Esophagus squamous epithelium (tissue), 5 donors: Measurements from ENCODE around the gene GNAL. TPM values are rescaled to one million over a fixed set of nuclear protein-coding genes. Genes with fewer than 3 reads are reported as not detected.

Experiments used
- DNase-seq: peaks from one replicate; lab custom pipeline; 2025; lab: John Stamatoyannopoulos, UW
- H3K27ac ChIP-seq, 4 donors: fragments of 200-600 bp; sonication (generic); one replicate each; pipeline ENCODE4 v1.5.1; 2016 to 2019; ENCODE audit warnings: mild to moderate bottlenecking in 1 of 4
- H3K27me3 ChIP-seq, 4 donors: fragments of 200-600 bp; sonication (generic); 1 replicate in 3 of 4; 2 replicates in 1 of 4; pipeline versions ENCODE4 v1.5.1 to v1.6.0; 2017 to 2021; ENCODE audit warnings: antibody characterized with exemption in 1 of 4
- H3K36me3 ChIP-seq, 3 donors: fragments of 200-600 bp; sonication (generic); one replicate each; pipeline ENCODE4 v1.5.1; 2016 to 2019
- H3K4me1 ChIP-seq, 3 donors: fragments of 200-600 bp; sonication (generic); one replicate each; pipeline ENCODE4 v1.5.1; 2017 to 2019
- H3K4me3 ChIP-seq, 4 donors: fragments of 200-600 bp; sonication (generic); 1 replicate in 3 of 4; 2 replicates in 1 of 4; pipeline ENCODE4 v1.5.1; 2016 to 2019; ENCODE audit warnings: mild to moderate bottlenecking in 2 of 4, moderate library complexity in 1 of 4
- H3K9me3 ChIP-seq, 3 donors: fragments of 200-600 bp; sonication (generic); one replicate each; pipeline ENCODE4 v1.5.1; 2016 to 2019
- CTCF ChIP-seq, 6 experiments: fragments of 450-650 bp in 4 of 6; fragments of 200-600 bp in 2 of 6; sonication (generic) in 2 of 6; IDR thresholded peaks; one replicate each; pipeline ENCODE4 v1.5.1; 2016 to 2019; ENCODE audit warnings: antibody characterized with exemption in 6 of 6, mild to moderate bottlenecking in 4 of 6, moderate library complexity in 4 of 6
- POLR2A ChIP-seq, 4 donors: fragments of 450-650 bp; IDR thresholded peaks; one replicate each; pipeline ENCODE4 v1.6.1; 2017; ENCODE audit warnings: antibody characterized with exemption in 4 of 4, mild to moderate bottlenecking in 4 of 4, moderate library complexity in 3 of 4
- WGBS, 2 donors: methylation state at CpG; one replicate each; pipeline ENCODE4 v1.1.5; 2018; 5-methylcytosine and 5-hydroxymethylcytosine counted together
- intact Hi-C: fragments of 100-400 bp; cut with DNase I; formaldehyde crosslinking; loops from one replicate; pipeline ENCODE4 v1.15.0; 2022
- total RNA-seq, 4 donors: library from RNA; depleted of rRNA; stranded (reverse); fragments of >200 nt; gene quantifications; one replicate each; pipeline ENCODE4 v1.1.0, GENCODE V29; 2016
- donor health status: DM: yes; HTN: yes; CAD: no.

Gene GNAL
- total RNA-seq, 4 donors from 2014 or later: 2.4 to 23.4 (median 7.0) TPM

- Histone ChIP-seq H3K36me3 (no peaks in the 10 kb centered on the region), H3K4me3 (no peak overlapping the region), H3K4me1 (no peaks in the 10 kb centered on the region), H3K9me3 (no peaks in the 10 kb centered on the region), H3K27ac (no peak overlapping the region), H3K27me3 (no peaks in the 10 kb centered on the region)
- WGBS, 2 donors: 48 to 56% methylated on average over 1 of the region's 1 CpG
- TF ChIP-seq CTCF (IDR thresholded peaks at IDR 0.05): no peak
- no peak for TF ChIP-seq POLR2A (IDR thresholded peaks at IDR 0.05)
- DNase-seq: no peak
- intact Hi-C loops: no loop called here
Observed at GRCh38 chr18:11798271-11798670, 109.2 kb downstream of the GNAL start.

GRCh38 chr18:11799066-11799465 lies 110.0 kb downstream of the GNAL start:
- H3K4me1 ChIP-seq: no peaks in the 10 kb centered on the region
- no peak overlapping the region for H3K27ac ChIP-seq
- DNase-seq: no peak
- H3K4me3 ChIP-seq: no peak overlapping the region
- no peaks in the 10 kb centered on the region for H3K27me3 ChIP-seq
- H3K9me3 ChIP-seq: no peaks in the 10 kb centered on the region
- intact Hi-C loops: no loop called here
- no peaks in the 10 kb centered on the region for H3K36me3 ChIP-seq
- WGBS, 2 donors: 84 to 95% methylated on average over 2 of the region's 2 CpGs
- TF ChIP-seq POLR2A (IDR thresholded peaks at IDR 0.05) (no peak), CTCF (IDR thresholded peaks at IDR 0.05) (no peak)

GRCh38 chr18:11800566-11801334 lies 111.7 kb downstream of the GNAL start:
- intact Hi-C loops: no loop called here
- Histone ChIP-seq H3K27me3 (no peaks in the 10 kb centered on the region), H3K4me1 (no peaks in the 10 kb centered on the region), H3K9me3 (no peaks in the 10 kb centered on the region), H3K36me3 (no peaks in the 10 kb centered on the region), H3K4me3 (no peak overlapping the region), H3K27ac (no peak overlapping the region)
- 78 to 88% methylated on average over 5 of the region's 5 CpGs for WGBS, 2 donors
- no peak for DNase-seq
- TF ChIP-seq CTCF (IDR thresholded peaks at IDR 0.05): no peak
- TF ChIP-seq POLR2A (IDR thresholded peaks at IDR 0.05): no peak

GRCh38 chr18:11801573-11801972 lies 112.5 kb downstream of the GNAL start:
- Histone ChIP-seq H3K4me1 (no peaks in the 10 kb centered on the region), H3K9me3 (no peaks in the 10 kb centered on the region), H3K4me3 (no peak overlapping the region), H3K36me3 (no peaks in the 10 kb centered on the region), H3K27me3 (no peaks in the 10 kb centered on the region), H3K27ac (no peak overlapping the region)
- TF ChIP-seq POLR2A (IDR thresholded peaks at IDR 0.05) (no peak), CTCF (IDR thresholded peaks at IDR 0.05) (no peak)
- intact Hi-C loops: no loop called here
- DNase-seq: no peak
- 79 to 86% methylated on average over 4 of the region's 4 CpGs for WGBS, 2 donors

GRCh38 chr18:11802158-11802557 lies 113.1 kb downstream of the GNAL start:
- 90 to 96% methylated on average over 6 of the region's 6 CpGs for WGBS, 2 donors
- no peak overlapping the region for H3K27ac ChIP-seq
- no peaks in the 10 kb centered on the region for H3K36me3 ChIP-seq
- no peaks in the 10 kb centered on the region for H3K27me3 ChIP-seq
- H3K9me3 ChIP-seq: no peaks in the 10 kb centered on the region
- H3K4me3 ChIP-seq: no peak overlapping the region
- DNase-seq: no peak
- TF ChIP-seq CTCF (IDR thresholded peaks at IDR 0.05): no peak
- TF ChIP-seq POLR2A (IDR thresholded peaks at IDR 0.05): no peak
- intact Hi-C loops: no loop called here
- H3K4me1 ChIP-seq: no peaks in the 10 kb centered on the region
